GM18909 (cell line): ENCODE results near the gene MSI2.

ENCODE experiments used
- ATAC-seq: cut with Tn5 transposase; IDR thresholded peaks from one replicate; pipeline ENCODE4 v1.9.1; 2021; ENCODE audit warnings: mild to moderate bottlenecking; ENCODE audit not compliant: unreplicated experiment, poor library complexity

The MSI2 gene

DNA sequence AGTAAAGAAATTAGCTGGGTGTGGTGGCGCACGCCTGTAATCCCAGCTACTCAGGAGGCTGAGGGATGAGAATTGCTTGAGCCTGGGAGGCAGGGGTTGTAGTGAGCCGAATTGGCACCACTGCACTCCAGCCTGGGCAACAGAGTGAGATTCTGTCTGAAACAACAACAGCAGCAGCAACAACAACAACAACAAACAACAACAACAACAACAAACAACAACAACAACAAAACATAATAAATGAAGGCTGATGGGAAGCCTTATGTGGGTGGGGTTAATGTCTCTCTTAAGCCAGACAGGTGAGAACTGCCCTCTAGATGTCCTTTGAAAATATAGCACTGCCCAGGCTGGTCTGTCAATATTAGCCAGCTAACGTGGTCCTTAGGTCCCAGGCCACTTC lies 107.3 kb downstream of the MSI2 start:
- no peak for ATAC-seq

DNA sequence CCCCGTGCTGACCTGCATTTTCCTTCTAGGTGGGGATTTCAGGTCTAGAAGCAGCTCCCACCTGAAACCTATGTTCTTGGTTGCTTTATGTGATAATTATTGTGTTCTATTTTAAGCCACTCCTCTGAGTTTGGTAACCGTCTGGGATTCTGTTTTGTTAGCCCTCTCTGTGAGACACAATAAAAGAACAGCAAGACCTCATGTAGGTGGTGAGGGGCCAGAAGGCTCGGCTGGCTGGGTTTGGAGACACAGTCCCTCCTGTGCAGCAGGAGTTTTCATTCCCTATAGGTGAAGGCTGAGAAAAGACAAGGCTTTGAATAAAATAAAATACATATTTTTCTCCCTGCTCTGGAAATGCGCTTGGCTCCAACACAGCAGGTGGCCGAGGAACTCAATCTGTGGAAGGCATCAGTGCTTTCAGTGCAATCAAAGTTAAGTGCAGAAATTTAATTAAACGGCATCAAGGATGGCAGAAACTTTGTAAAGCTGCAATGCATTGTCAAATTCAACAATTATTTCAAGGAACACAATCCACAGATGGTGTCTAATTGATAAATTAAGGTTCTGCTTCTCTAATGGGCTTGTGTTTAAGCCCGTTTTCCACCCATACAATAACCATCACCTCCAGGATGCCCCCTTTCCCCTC lies 107.8 kb downstream of the MSI2 start:
- ATAC-seq = no peak

DNA sequence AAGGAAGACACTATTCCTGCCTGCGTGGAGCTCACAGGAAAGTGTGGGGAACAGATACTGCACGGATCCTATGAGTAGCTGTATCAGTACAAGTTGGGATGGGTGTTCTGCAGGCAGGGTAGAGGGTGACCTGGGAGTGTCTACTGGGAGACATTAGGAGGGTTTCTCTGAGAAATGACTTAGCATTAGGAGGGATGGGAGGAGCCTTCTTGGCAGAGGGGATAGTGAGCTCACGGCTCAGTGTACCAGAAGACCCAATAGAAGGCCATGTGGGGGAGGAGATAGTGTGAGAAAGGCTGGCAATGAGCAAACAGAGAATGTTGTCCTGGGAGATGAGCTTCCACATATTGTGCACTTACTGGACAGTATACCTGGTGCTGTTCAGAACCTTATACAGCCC lies 109.1 kb downstream of the MSI2 start:
- no peak for ATAC-seq

DNA sequence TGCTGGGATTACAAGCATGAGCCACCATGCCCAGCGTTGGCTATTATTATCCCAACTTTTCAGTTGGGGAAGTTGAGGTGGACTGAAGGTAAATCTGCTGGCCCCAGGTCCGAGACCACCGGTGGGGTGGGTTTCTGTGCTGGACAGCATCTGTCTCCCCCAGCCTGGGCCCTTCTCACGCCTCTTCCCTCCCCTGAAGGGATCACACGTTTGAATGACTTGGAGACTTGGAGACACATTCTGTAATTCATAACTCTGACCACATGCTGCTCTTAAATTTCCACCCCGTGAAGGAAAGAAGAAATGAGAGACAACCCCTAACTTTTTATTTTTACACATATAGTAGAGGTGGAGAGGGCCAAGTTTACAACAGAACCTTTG lies 109.8 kb downstream of the MSI2 start:
- ATAC-seq = no peak

GRCh38 chr17:57366558-57367351 lies 110.4 kb downstream of the MSI2 start:
- ATAC-seq = no peak

- peak; percentile 49 for ATAC-seq
Observed at GRCh38 chr17:57368637-57369336, 112.5 kb downstream of the MSI2 start.

DNA sequence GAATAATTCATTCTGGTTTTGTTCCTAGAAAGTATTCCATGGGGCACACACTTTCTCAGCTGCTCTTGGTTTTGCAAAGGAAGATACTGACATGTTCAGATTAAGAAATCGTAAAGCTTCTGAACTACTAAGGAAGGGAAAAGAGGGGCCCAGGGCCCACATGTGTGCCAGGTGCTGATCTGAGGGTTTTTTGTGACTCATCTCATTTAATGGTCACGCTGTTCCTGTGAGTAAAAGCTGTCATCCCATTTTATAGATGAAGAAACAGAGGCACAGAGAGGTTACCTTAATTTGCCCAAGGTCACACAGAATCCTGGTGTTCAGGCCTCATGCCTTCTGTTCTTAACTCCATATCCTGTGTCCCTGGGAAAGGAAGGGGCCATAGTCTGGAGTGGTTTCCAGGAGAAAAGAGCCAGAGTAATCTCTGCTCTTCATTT lies 113.2 kb downstream of the MSI2 start:
- no peak for ATAC-seq

DNA sequence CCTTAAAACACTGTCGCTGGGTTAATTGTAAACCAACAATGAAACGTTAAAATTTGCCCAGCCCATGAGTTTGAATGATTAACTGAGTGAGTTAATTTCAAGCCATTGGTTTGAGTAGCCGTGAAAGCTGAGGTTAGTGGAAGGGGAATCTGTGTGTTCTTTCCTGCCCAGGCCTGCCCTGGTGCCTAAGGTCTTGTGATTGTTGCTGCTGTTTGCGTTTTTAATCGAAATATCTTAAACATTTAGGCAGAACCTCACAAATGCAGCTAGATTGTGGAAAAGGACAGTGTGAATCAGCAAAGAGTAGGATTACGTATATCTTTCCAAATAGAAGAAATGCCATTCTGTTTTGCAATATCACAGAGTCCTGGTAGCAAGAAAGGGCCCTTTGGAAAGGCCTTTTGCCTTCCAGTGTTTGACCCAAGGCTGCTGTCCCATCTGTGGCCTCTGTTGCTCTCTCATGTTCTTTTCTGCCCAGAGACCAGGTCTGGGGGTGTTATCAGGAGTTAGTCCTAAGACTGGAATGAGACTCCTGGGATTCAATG lies 113.8 kb downstream of the MSI2 start:
- ATAC-seq = peak; percentile 57

GRCh38 chr17:57370619-57371018 lies 114.3 kb downstream of the MSI2 start:
- no peak for ATAC-seq

- no peak for ATAC-seq
Observed at GRCh38 chr17:57372156-57372555, 115.8 kb downstream of the MSI2 start.

GRCh38 chr17:57373048-57373447 lies 116.7 kb downstream of the MSI2 start:
- no peak for ATAC-seq

DNA sequence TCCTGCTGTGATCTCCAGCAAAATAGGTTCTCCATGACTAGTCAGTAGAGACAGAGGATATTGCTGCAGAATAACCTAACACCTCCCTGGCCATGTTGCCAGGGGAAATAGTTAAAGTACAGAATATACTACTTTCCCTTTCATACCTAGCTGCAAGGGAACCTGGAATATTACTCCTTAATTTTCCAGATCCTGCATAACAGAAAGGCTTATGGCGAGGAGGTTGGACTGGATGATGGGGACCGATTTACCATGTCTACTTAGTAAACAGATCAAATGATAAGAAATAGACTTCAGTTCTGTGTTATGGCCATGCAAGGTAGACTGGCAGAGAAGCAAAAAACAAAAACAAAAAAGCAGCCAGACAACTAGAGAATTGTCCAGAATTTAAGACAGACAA lies 117.4 kb downstream of the MSI2 start:
- no peak for ATAC-seq

DNA sequence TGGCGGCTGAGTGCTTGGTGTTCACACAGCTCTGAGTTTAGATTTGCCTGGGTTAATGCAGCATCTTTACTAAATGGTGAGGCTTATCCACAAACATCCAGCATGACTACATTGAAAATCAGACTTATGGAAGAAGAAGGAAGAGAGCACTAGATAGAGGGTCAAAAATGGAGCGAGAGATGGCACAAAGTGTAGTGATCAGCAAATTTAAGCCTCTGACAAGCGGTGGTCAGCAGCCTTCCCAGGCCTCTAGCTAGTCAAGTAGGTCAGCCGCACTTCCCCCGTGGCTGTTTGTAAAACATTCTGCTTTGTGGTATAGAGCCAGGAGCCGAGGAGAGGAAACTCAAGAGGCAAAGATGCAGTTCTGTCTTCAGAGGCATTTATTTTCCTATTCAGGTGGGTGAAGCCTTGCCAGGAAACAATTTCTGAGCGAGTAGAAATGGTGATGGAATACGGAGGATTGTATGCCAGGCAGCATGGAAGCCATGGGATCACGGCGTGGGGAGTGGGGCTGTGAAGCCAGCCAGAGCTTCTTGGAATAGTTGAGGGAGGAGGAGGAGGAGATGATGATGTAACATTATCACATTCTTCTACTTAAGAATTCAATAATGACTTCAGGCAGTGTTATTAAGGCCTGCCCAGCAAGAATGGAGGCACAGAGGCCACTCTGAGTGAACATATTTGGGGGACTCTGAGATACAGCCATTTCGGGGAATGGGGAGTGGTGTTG lies 118.9 kb downstream of the MSI2 start:
- ATAC-seq = no peak

- no peak for ATAC-seq
Observed at GRCh38 chr17:57375770-57376225, 119.5 kb downstream of the MSI2 start.

- no peak for ATAC-seq
Observed at GRCh38 chr17:57377094-57377493, 120.8 kb downstream of the MSI2 start.

- no peak for ATAC-seq
Observed at GRCh38 chr17:57379237-57379894, 123.0 kb downstream of the MSI2 start.

GRCh38 chr17:57379895-57380434 lies 123.6 kb downstream of the MSI2 start:
- ATAC-seq = no peak

GRCh38 chr17:57381498-57381897 lies 125.2 kb downstream of the MSI2 start:
- no peak for ATAC-seq

DNA sequence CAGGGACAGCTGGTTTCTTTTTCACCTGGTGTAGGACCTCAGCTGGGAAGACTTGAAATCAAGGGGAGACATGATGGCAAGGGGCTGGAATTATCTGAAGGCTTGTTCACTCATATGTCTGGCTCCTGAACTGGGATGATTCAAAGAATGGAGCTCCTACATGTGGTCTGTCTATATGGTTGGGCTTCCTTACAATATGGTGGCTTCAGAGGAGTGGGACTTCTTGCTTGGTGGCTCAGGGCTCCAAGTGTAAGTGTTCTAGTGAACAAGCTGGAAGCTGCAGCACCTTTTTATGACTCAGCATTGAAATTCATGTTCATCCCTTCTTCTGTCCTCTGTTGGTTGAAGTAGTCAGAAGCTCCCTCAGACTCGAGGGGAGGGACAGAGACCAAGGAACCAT lies 127.9 kb downstream of the MSI2 start:
- ATAC-seq = no peak

DNA sequence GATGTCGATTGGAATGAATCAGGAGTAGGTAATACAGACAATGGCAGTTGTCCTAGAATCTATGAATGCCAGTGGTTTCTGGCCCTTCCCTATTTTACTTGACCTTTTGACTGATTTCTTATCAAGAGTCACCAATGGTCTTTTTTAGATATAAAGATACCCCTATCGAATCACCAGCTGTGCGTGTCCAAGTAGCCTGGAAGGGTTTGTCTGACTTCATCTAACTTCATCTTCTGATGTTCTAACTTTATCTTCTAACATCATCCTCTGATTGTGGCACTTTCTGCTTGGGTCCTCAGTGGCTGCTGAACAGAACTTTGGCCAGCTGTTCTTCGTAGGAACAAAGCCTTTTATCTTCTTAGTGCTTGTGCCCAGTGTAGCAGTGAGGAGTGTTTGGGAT lies 129.7 kb downstream of the MSI2 start:
- no peak for ATAC-seq
